ENCODE results near the gene PDGFC. TPM values are rescaled to one million over a fixed set of nuclear protein-coding genes. Genes with fewer than 3 reads are reported as not detected.

The PDGFC gene
- 2.5 to 5.1 TPM (median 2.9 TPM) in 5 replicates for total RNA-seq (2022; extraction: Qiagen RNA extraction; ENCODE audit: low read depth)

GRCh38 chr4:156971676-156972378, at the start of gene PDGFC:
PDGFC (minus strand) TSS chr4:156971799; CDS start chr4:156970903, 896 bp downstream.

Other genes with a start within 250 kb of the PDGFC start
- gene GLRB, start 104.4 kb upstream of the PDGFC start, total RNA-seq (2022; extraction: Qiagen RNA extraction; ENCODE audit: low read depth) = 0.45 to 0.85 TPM (median 0.76 TPM) in 5 replicates
- gene GRIA2, start 248.9 kb upstream of the PDGFC start, total RNA-seq (2022; extraction: Qiagen RNA extraction; ENCODE audit: low read depth) = not detected in 5 replicates

All from A549 treated with RU486 at 1 μM for 4 hours (cell line).